ENCODE measurements around the gene BAHD1. TPM values are rescaled to one million over a fixed set of nuclear protein-coding genes. Genes with fewer than 3 reads are reported as not detected.
A peak's percentile ranks its signal among the peaks of the same experiment; 100 is the strongest.

The BAHD1 gene
- total RNA-seq, 2 experiments from 2014 or later = 20.3 to 21.5 TPM

- TF ChIP-seq CTCF (IDR thresholded peaks at IDR 0.05) = no peak
- H3K4me1 Mint-ChIP-seq (ENCODE audit: low read depth) = peaks cover 62% of the 10 kb centered on the region
- Histone ChIP-seq H3K4me1 (ENCODE audit: insufficient read depth, low read length) (peaks cover 65% of the 10 kb centered on the region), H3K9me3 (ENCODE audit: control insufficient read depth in 1 of 2, insufficient read depth in 1 of 2, low read length in 2 of 2) (no peaks in the 10 kb centered on the region), H3K27me3 (ENCODE audit: control insufficient read depth in 1 of 2, insufficient read depth in 2 of 2, low read length in 2 of 2) (no peaks in the 10 kb centered on the region), H3K4me3 (ENCODE audit: low read length) (no peak overlapping the region), H3K36me3 (ENCODE audit: insufficient read depth, low read length) (peaks cover 9% of the 10 kb centered on the region), H3K27ac (ENCODE audit: low read depth in 1 of 2, low read length in 2 of 2) (no peak overlapping the region)
- peak overlapping the region; percentile 36 for H3K27ac Mint-ChIP-seq
- CTCF ChIA-PET = interaction anchor here (1.2 kb wide), 1 partner anchor 62 kb away, joined by 4 read pairs; no protein-coding TSS in a partner anchor
- DNase-seq (no peak), ATAC-seq (ENCODE audit: poor library complexity) (no peak)
- peaks cover 6% of the 10 kb centered on the region for H3K27me3 Mint-ChIP-seq
- peaks cover 10% of the 10 kb centered on the region for H3K36me3 Mint-ChIP-seq (ENCODE audit: low read depth)
- H3K9me3 Mint-ChIP-seq = no peaks in the 10 kb centered on the region
- POLR2A ChIA-PET = interaction anchor here (7.4 kb wide), 1 partner anchor 9 kb away, joined by 106 read pairs; no protein-coding TSS in a partner anchor
- peak overlapping the region; percentile 95 for H3K4me3 Mint-ChIP-seq
- intact Hi-C loops (cut with DNase I, micrococcal nuclease) = loop anchor here in 1 of 2 experiments (10.0 kb wide), 1 partner anchor 150 kb away; the partner anchor contains the start of gene KNL1
Observed at GRCh38 chr15:40444736-40445135, 4.0 kb downstream of the BAHD1 start.

- intact Hi-C loops (cut with DNase I, micrococcal nuclease) = loop anchor here in 1 of 2 experiments (10.0 kb wide), 1 partner anchor 149 kb away; the partner anchor contains the start of gene KNL1
- Mint-ChIP-seq H3K4me1 (ENCODE audit: low read depth) (peaks cover 63% of the 10 kb centered on the region), H3K36me3 (ENCODE audit: low read depth) (peaks cover 4% of the 10 kb centered on the region), H3K9me3 (no peaks in the 10 kb centered on the region), H3K27ac (peak overlapping the region; percentile 36), H3K4me3 (peak overlapping the region; percentile 48), H3K27me3 (no peaks in the 10 kb centered on the region)
- TF ChIP-seq CTCF (IDR thresholded peaks at IDR 0.05) = no peak
- POLR2A ChIA-PET = interaction anchor here (7.4 kb wide), 1 partner anchor 9 kb away, joined by 106 read pairs; no protein-coding TSS in a partner anchor
- Histone ChIP-seq H3K4me1 (ENCODE audit: insufficient read depth, low read length) (peaks cover 65% of the 10 kb centered on the region), H3K36me3 (ENCODE audit: insufficient read depth, low read length) (peaks cover 11% of the 10 kb centered on the region), H3K27ac (ENCODE audit: low read depth in 1 of 2, low read length in 2 of 2) (no peak overlapping the region), H3K9me3 (ENCODE audit: control insufficient read depth in 1 of 2, insufficient read depth in 1 of 2, low read length in 2 of 2) (no peaks in the 10 kb centered on the region), H3K4me3 (ENCODE audit: low read length) (no peak overlapping the region), H3K27me3 (ENCODE audit: control insufficient read depth in 1 of 2, insufficient read depth in 2 of 2, low read length in 2 of 2) (no peaks in the 10 kb centered on the region)
- ATAC-seq (ENCODE audit: poor library complexity) (no peak), DNase-seq (no peak)
- CTCF ChIA-PET = interaction anchor here (0.5 to 1.2 kb wide), 2 partner anchors 62 to 259 kb away, joined by 4 to 5 read pairs; no protein-coding TSS in a partner anchor
Observed at GRCh38 chr15:40445421-40445922, 4.7 kb downstream of the BAHD1 start.

GRCh38 chr15:40446144-40446543 is 5.4 kb downstream of the BAHD1 start:
- Mint-ChIP-seq H3K9me3 (no peaks in the 10 kb centered on the region), H3K27me3 (no peaks in the 10 kb centered on the region), H3K4me1 (ENCODE audit: low read depth) (peaks cover 69% of the 10 kb centered on the region), H3K4me3 (no peak overlapping the region), H3K27ac (no peak overlapping the region), H3K36me3 (ENCODE audit: low read depth) (peaks cover 4% of the 10 kb centered on the region)
- DNase-seq (no peak), ATAC-seq (ENCODE audit: poor library complexity) (no peak)
- H3K4me1 ChIP-seq (ENCODE audit: insufficient read depth, low read length) = peaks cover 72% of the 10 kb centered on the region
- no peaks in the 10 kb centered on the region for H3K27me3 ChIP-seq (ENCODE audit: control insufficient read depth in 1 of 2, insufficient read depth in 2 of 2, low read length in 2 of 2)
- H3K4me3 ChIP-seq (ENCODE audit: low read length) = no peak overlapping the region
- intact Hi-C loops (cut with DNase I, micrococcal nuclease) = loop anchor here in 1 of 2 experiments (10.0 kb wide), 1 partner anchor 149 kb away; the partner anchor contains the start of gene KNL1
- ChIA-PET POLR2A (no interaction called here), CTCF (no interaction called here)
- no peaks in the 10 kb centered on the region for H3K9me3 ChIP-seq (ENCODE audit: control insufficient read depth in 1 of 2, insufficient read depth in 1 of 2, low read length in 2 of 2)
- no peak overlapping the region for H3K27ac ChIP-seq (ENCODE audit: low read depth in 1 of 2, low read length in 2 of 2)
- TF ChIP-seq CTCF (IDR thresholded peaks at IDR 0.05) = no peak
- peaks cover 11% of the 10 kb centered on the region for H3K36me3 ChIP-seq (ENCODE audit: insufficient read depth, low read length)
